HG03354 (cell line): ENCODE results near the gene GIPC2.
"Not testable (repeated sequence)": the region's sequence is repeated elsewhere in the genome, so short reads cannot be mapped to it uniquely, and the experiment has no call there.

ENCODE experiments used
- ATAC-seq: cut with Tn5 transposase; IDR thresholded peaks from one replicate; pipeline ENCODE4 v1.9.1; 2021; ENCODE audit warnings: mild to moderate bottlenecking; ENCODE audit not compliant: unreplicated experiment, poor library complexity, severe bottlenecking

GIPC2 gene

DNA sequence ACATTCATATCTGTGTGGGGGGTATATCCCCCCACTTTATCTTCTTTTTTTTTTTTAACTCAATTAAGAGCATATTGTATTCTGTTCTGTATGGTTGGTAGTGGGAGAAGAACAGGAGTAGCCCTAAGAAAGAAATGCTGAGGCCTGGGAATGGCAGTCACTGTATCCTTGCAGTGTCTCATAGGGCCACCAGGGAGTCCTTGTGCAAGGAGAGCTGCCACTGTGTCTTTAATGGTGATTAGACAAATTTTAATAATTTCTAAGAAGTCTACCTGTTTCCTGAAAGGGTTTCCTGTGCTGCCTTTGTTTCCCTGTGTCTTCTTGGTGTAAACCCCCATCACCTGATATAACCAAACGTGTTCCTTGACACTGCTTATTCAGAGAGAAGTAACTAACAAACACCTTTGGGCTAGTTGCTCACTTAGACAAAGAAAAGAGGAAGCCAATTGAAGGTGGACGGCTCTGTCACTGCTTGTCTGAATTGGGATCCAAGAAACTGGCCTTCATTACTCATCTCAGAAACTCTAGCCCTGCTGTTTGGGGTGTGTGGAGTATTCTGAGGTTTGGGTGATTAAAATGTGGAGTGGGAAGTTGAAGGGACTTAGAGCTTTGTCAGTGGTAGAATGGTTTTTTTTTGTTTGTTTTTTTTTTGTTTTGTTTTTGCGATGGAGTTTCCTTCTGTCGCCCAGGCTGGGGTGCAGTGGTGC, 15.2 kb downstream of the GIPC2 start:
- peak; percentile 72 for ATAC-seq

- no peak for ATAC-seq
These were observed 16.2 kb downstream of the GIPC2 start for GRCh38 chr1:78061825-78062523.

DNA sequence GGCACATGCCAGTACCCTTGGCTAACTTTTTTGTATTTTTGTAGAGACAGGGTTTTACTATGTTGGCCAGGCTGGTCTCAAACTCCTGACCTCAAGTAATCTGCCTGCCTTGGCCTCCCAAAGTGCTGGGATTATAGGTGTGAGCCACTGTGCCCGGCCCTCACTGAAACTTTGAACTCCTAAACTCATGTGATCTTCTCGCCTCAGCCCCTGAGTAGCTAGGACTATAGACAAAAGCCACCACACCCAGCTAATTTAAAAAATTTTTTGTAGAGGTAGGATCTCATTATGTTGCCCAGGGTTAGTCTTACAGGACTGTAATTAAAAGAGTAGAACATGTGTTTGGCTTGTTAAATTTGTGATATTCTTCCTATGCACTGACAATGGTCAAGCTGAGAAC, 19.1 kb downstream of the GIPC2 start:
- not testable (repeated sequence) for ATAC-seq

- no peak for ATAC-seq
These were observed 23.0 kb downstream of the GIPC2 start for GRCh38 chr1:78068681-78069283.

GRCh38 chr1:78069784-78070183, 24.0 kb downstream of the GIPC2 start:
- ATAC-seq, result no peak

- ATAC-seq, result no peak
These were observed 24.4 kb downstream of the GIPC2 start for GRCh38 chr1:78070210-78070609.

DNA sequence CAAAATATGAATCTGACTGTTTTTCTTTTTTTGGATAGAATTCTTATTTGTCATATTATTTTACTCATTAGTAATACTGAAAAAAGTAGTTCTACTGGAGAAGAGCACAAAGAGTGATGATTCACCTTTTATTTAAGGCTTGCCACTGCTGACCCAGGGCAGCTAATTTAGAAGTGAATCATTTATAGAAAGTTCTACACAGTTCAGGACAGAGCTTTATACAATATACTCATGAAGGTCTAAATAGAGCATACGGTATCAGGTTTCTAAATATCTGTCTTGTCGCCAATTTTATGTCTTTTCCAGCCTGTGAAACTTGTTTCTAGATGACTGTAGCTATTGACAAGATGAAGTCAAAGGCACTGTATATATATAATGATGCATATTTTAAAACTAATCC, 25.0 kb downstream of the GIPC2 start:
- peak; percentile 57 for ATAC-seq

- no peak for ATAC-seq
These were observed 25.9 kb downstream of the GIPC2 start for GRCh38 chr1:78071696-78072095.

DNA sequence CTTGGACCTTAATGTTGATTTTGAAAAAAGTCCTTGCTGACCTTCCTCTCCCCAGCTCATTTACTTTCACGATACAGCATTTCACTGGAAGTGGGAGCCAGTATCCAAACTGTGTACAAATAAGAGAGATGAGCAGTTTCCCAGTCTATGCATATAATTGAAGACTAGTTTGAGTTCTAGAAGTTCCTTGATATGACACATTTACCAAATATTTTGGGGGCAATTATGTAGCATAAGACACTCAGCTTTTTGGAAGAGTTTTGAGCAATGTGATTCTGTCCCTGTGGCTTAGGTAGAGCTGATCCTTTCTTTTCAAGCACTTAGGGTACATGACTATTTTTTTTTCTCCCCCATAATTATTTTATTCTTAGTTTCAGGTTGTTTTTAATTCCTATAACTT, 26.4 kb downstream of the GIPC2 start:
- ATAC-seq, result no peak

GRCh38 chr1:78073441-78073840, 27.7 kb downstream of the GIPC2 start:
- no peak for ATAC-seq

GRCh38 chr1:78075621-78076020, 29.9 kb downstream of the GIPC2 start:
- no peak for ATAC-seq

DNA sequence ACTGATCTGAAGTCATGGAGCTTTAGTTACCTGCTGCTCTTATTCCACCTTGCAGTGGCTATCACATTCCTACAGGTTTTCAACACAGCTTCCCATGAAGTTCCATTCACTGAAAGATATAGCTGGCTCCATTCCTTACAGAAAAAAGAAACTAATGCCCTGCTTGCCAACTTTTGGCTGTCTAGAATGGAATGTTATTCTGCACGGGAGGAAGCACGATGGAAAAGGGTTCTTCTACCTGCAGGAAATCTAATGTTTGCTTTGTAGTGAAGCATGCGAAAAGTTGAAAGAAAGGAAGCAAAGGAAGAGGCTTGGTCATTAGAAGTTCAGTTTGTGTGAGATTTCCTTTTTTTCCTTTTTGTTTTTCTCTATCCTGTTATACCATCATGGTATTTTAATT, 32.6 kb downstream of the GIPC2 start:
- ATAC-seq, result no peak

- ATAC-seq, result no peak
These were observed 33.8 kb downstream of the GIPC2 start for GRCh38 chr1:78079580-78079979.

DNA sequence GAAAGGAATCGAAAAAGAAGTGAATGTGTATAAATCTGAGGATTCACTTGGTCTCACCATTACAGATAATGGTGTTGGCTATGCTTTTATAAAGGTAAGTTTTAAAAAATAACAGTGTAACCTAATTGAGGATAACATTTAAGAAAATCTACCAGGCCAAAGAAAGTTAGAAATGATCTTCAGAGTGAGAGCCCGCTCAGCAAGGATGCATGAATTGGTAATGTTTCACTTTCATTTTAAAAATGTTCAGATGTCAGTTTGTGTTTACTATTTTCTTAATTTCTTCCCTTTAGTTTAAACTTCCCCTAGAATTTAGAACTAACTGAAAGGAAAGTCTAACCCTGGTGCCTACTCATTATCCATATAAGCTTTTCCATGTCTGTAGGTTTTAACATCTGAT, 35.0 kb downstream of the GIPC2 start:
- no peak for ATAC-seq

DNA sequence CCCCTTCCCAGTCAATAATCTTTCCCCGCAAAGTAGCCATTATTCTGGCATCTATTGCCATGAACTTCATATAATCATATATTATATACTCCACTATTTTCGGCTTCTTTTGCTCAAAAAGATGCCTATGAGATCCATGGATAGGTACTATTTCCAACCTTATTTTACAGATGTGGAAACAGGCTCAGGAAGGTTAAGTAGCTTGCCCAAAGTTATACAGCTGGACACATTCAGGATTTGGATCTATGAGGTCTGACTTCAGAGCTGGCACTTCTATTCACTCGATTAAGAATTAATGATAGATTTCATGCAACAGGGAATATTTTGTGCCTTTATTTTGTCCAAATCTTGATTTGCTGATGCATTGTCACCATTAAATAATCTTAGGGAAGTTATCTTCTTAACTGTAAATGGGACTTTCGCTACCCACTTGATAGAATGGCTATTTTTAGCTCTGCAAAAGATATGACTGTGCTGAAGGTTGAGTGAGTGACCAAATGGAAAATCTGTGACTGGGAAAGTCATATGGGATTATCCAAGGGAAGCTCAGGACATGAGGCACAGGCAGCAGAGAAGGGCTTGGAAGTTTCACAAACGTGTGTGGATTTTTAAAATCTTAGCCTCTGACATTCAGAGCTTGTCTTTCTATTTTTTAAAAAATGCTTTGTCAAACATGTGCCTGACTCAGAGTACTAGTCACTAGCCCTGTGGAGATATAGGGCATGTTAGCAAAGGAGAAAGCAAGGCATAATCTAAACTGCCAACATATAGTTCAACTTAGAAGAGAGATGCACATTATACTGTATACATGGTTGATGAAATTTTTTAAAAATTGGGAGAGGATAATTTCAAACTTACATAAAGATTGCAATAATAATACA, 36.5 kb downstream of the GIPC2 start:
- no peak for ATAC-seq

GRCh38 chr1:78084639-78085038, 38.9 kb downstream of the GIPC2 start:
- not testable (repeated sequence) for ATAC-seq

- no peak for ATAC-seq
These were observed 40.9 kb downstream of the GIPC2 start for GRCh38 chr1:78086697-78087096.

- peak; percentile 60 for ATAC-seq
These were observed 42.2 kb downstream of the GIPC2 start for GRCh38 chr1:78088015-78088414.

GRCh38 chr1:78088486-78088885, 42.7 kb downstream of the GIPC2 start:
- ATAC-seq, result peak; percentile 58

DNA sequence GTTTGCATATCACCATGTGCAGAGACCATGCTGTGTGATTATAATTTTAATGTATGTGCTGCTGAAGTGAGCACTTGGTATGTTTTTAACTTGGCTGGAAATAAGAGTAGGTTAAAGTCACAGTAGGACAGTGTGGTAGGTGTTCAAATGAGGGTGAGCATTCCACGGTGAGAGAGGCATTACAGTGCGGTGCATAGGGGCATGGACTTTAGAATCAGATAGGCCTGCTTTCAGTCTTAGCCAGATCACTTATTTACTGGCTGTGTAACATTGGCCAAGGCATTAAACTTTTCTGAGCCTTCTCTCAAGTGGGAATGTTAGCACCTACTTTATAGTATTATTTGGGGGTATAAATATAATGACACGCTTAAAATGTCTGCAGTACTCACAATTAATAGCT, 43.2 kb downstream of the GIPC2 start:
- ATAC-seq, result no peak
